Fibroblast of lung (primary cell): Measurements from ENCODE around the gene PTPRA. TPM values are rescaled to one million over a fixed set of nuclear protein-coding genes. Genes with fewer than 3 reads are reported as not detected.

ENCODE experiments used
- DNase-seq, 2 donors: peaks; one replicate each; pipeline versions ENCODE4 v3.0.0 to v3.0.0-alpha.2; 2010; ENCODE audit warnings: low read depth in 2 of 2
- H2AFZ ChIP-seq: 2 replicates; pipeline ENCODE4 v1.5.1; 2012; ENCODE audit warnings: low read length, control low read depth, inconsistent platforms
- H3K27ac ChIP-seq: 2 replicates; pipeline ENCODE4 v1.5.1; 2011; ENCODE audit warnings: low read length, control low read depth; ENCODE audit not compliant: insufficient read depth
- H3K27me3 ChIP-seq: 2 replicates; pipeline ENCODE4 v1.5.1; 2011; ENCODE audit warnings: mild to moderate bottlenecking, low read length; ENCODE audit not compliant: control insufficient read depth, insufficient read depth
- H3K36me3 ChIP-seq: 2 replicates; pipeline ENCODE4 v1.5.1; 2011; ENCODE audit warnings: low read length; ENCODE audit not compliant: control insufficient read depth, insufficient read depth
- H3K4me1 ChIP-seq: 2 replicates; pipeline ENCODE4 v1.5.1; 2011; ENCODE audit warnings: low read length; ENCODE audit not compliant: control insufficient read depth, insufficient read depth; ENCODE audit errors: extremely low read depth
- H3K4me2 ChIP-seq: 2 replicates; pipeline ENCODE4 v1.5.1; 2011; ENCODE audit warnings: low read length, control low read depth; ENCODE audit not compliant: insufficient read depth; ENCODE audit errors: extremely low read depth
- H3K4me3 ChIP-seq, 4 experiments: fragments of 200-600 bp in 1 of 4; sonication (generic) in 1 of 4; replicated peaks in 1 of 4; 2 replicates each; pipeline ENCODE4 v1.5.1; 2011 to 2016; ENCODE audit warnings: low read length in 4 of 4, low read depth in 3 of 4, mild to moderate bottlenecking in 3 of 4, control low read depth in 2 of 4, inconsistent platforms in 1 of 4, mixed read lengths in 1 of 4; ENCODE audit not compliant: insufficient read depth in 1 of 4; ENCODE audit errors: control extremely low read depth in 1 of 4
- H3K79me2 ChIP-seq: 2 replicates; pipeline ENCODE4 v1.5.1; 2012; ENCODE audit warnings: mild to moderate bottlenecking, low read length, inconsistent platforms; ENCODE audit not compliant: control insufficient read depth, insufficient read depth
- H3K9ac ChIP-seq: 2 replicates; pipeline ENCODE4 v1.5.1; 2011; ENCODE audit warnings: mild to moderate bottlenecking, low read length, control low read depth; ENCODE audit not compliant: insufficient read depth
- H3K9me3 ChIP-seq: 2 replicates; pipeline ENCODE4 v1.5.1; 2012; ENCODE audit warnings: low read depth, low read length; ENCODE audit not compliant: control insufficient read depth, insufficient read depth
- H4K20me1 ChIP-seq: 2 replicates; pipeline ENCODE4 v1.5.1; 2011; ENCODE audit warnings: low read length; ENCODE audit not compliant: control insufficient read depth, insufficient read depth; ENCODE audit errors: extremely low read depth
- CTCF ChIP-seq, 2 donors: IDR thresholded peaks in 1 of 2; conservative IDR thresholded peaks in 1 of 2; 1 replicate in 1 of 2; 2 replicates in 1 of 2; pipeline ENCODE4 v1.5.1; 2011 to 2012; ENCODE audit warnings: low read length in 2 of 2, control low read depth in 1 of 2, inconsistent platforms in 1 of 2, low read depth in 1 of 2, mild to moderate bottlenecking in 1 of 2
- EZH2 ChIP-seq: IDR thresholded peaks from 2 replicates; pipeline ENCODE4 v1.5.1; 2012; ENCODE audit warnings: low read length, control low read depth, mild to moderate bottlenecking; ENCODE audit errors: missing control alignments
- polyA plus RNA-seq, 2 donors: library from polyadenylated mRNA; depleted of rRNA in 1 of 2; stranded (reverse) in 1 of 2; unstranded in 1 of 2; fragments of >200 nt; gene quantifications; 2 replicates each; pipeline ENCODE4 v1.2.1, GENCODE V29; 2011 to 2012; ENCODE audit warnings: missing spikeins in 1 of 2
- total RNA-seq: library from RNA; depleted of rRNA; stranded (reverse); fragments of >200 nt; gene quantifications from 2 replicates; pipeline ENCODE4 v1.2.1, GENCODE V29; 2014

Gene PTPRA
- total and polyA plus RNA-seq, 2 donors (not counting 1 experiment from before 2014, with no cell fraction given) = 27.9 to 127 TPM

GRCh38 chr20:3045816-3046676, 172.8 kb downstream of the PTPRA start, which contains the start of gene MRPS26:
Gene MRPS26 (plus strand): TSS chr20:3046052. CDS start chr20:3046069, 17 bp downstream.
- DNase-seq = peak; percentile 82 to 85
- Histone ChIP-seq H4K20me1 (no peaks in the 10 kb centered on the region), H3K9ac (peak within 1 kb of the TSS; percentile 73), H3K4me2 (peak within 1 kb of the TSS; percentile 91), H3K36me3 (peaks cover 18% of the 10 kb centered on the region), H3K4me1 (peaks cover 11% of the 10 kb centered on the region), H2AFZ (peak within 1 kb of the TSS; percentile 75), H3K27me3 (no peaks in the 10 kb centered on the region), H3K9me3 (no peaks in the 10 kb centered on the region), H3K4me3 (peak within 1 kb of the TSS; percentile 80 to 91 (median 84)), H3K27ac (peak within 1 kb of the TSS; percentile 83), H3K79me2 (peaks cover 9% of the 10 kb centered on the region)
- TF ChIP-seq CTCF (conservative IDR thresholded peaks at IDR 0.05 in 1 of 2, IDR thresholded peaks at IDR 0.05 in 1 of 2; ENCODE audit: low read depth in 1 of 2, low read length in 2 of 2) (no peak), EZH2 (no peak)

- H3K36me3 ChIP-seq = peaks cover 17% of the 10 kb centered on the region
- peak overlapping the region; percentile 83 for H3K27ac ChIP-seq
- H3K9me3 ChIP-seq = no peaks in the 10 kb centered on the region
- no peak overlapping the region for H2AFZ ChIP-seq
- no peak for TF ChIP-seq CTCF (conservative IDR thresholded peaks at IDR 0.05 in 1 of 2, IDR thresholded peaks at IDR 0.05 in 1 of 2; ENCODE audit: low read depth in 1 of 2, low read length in 2 of 2)
- no peak for TF ChIP-seq EZH2
- peak in 1 of 2 donors; percentile 33 for DNase-seq
- no peaks in the 10 kb centered on the region for H3K27me3 ChIP-seq
- no peaks in the 10 kb centered on the region for H4K20me1 ChIP-seq
- peaks cover 9% of the 10 kb centered on the region for H3K79me2 ChIP-seq
- H3K4me2 ChIP-seq = peak overlapping the region; percentile 91
- H3K4me1 ChIP-seq = peaks cover 8% of the 10 kb centered on the region
- peak overlapping the region; percentile 73 for H3K9ac ChIP-seq
- peak overlapping the region; percentile 80 to 91 (median 84) for H3K4me3 ChIP-seq
Observed at GRCh38 chr20:3046677-3047462, 173.6 kb downstream of the PTPRA start.
